SU-DHL-6 (cell line): ENCODE measurements around the gene ODAPH.

Experiments
- H2AFZ ChIP-seq: fragments of 200-600 bp; sonication (generic); 2 replicates; pipeline ENCODE4 v1.6.1; 2014; ENCODE audit warnings: low read depth, mild to moderate bottlenecking, moderate library complexity, mixed read lengths, antibody characterized with exemption, low read length; ENCODE audit not compliant: severe bottlenecking
- H3F3A ChIP-seq: fragments of 200-600 bp; shearing (Covaris generic); 2 replicates; pipeline ENCODE4 v1.6.0; 2016; ENCODE audit warnings: antibody characterized with exemption, mild to moderate bottlenecking; ENCODE audit not compliant: insufficient read depth
- H3K27ac ChIP-seq: fragments of 200-600 bp; sonication (generic); 2 replicates; pipeline ENCODE4 v1.5.1; 2016; ENCODE audit warnings: low read depth, mild to moderate bottlenecking, low read length, moderate library complexity, mixed read lengths
- H3K27me3 ChIP-seq: fragments of 200-600 bp; sonication (generic), shearing (Covaris generic); 2 replicates; pipeline ENCODE4 v1.6.0; 2014; ENCODE audit warnings: mild to moderate bottlenecking, low read length
- H3K36me3 ChIP-seq: fragments of 200-600 bp; sonication (generic); 2 replicates; pipeline ENCODE4 v1.6.1; 2014; ENCODE audit warnings: mild to moderate bottlenecking, low read length, mixed read lengths
- H3K4me2 ChIP-seq: fragments of 300-600, 200-600 bp; shearing (Covaris generic), sonication (generic); 2 replicates; pipeline ENCODE4 v1.6.0; 2014; ENCODE audit warnings: low read length, low read depth, mild to moderate bottlenecking; ENCODE audit not compliant: poor library complexity, severe bottlenecking
- H3K4me3 ChIP-seq: fragments of 200-600 bp; sonication (generic); 2 replicates; pipeline ENCODE4 v1.5.1; 2014; ENCODE audit warnings: antibody characterized with exemption, low read length, mild to moderate bottlenecking, mixed read lengths; ENCODE audit not compliant: insufficient read depth, poor library complexity, severe bottlenecking
- H3K79me2 ChIP-seq: fragments of 200-600 bp; sonication (generic); 2 replicates; pipeline ENCODE4 v1.6.1; 2014; ENCODE audit warnings: mild to moderate bottlenecking, low read length, moderate library complexity; ENCODE audit not compliant: insufficient read depth
- H3K9ac ChIP-seq: fragments of 200-600 bp; sonication (generic); 2 replicates; pipeline ENCODE4 v1.7.0; 2014; ENCODE audit warnings: mild to moderate bottlenecking, low read length
- H3K9me2 ChIP-seq: fragments of 200-600 bp; sonication (generic); replicated peaks from 2 replicates; pipeline ENCODE4 v1.6.1; 2014; ENCODE audit warnings: low read length; ENCODE audit not compliant: insufficient read depth
- H3K9me3 ChIP-seq: fragments of 200-600 bp; sonication (generic); 2 replicates; pipeline ENCODE4 v1.6.1; 2014; ENCODE audit warnings: low read length, mixed read lengths; ENCODE audit not compliant: insufficient read depth
- H4K20me1 ChIP-seq: fragments of 200-600 bp; sonication (generic); 2 replicates; pipeline ENCODE4 v1.6.1; 2014; ENCODE audit warnings: low read depth, mild to moderate bottlenecking, antibody characterized with exemption, low read length, moderate library complexity, mixed read lengths
- EZH2phosphoT487 ChIP-seq: fragments of 200-600 bp; sonication (generic), shearing (Covaris generic); conservative IDR thresholded peaks from 2 replicates; pipeline ENCODE4 v1.6.1; 2018; ENCODE audit warnings: mild to moderate bottlenecking, antibody characterized with exemption, low read length, moderate library complexity, mixed read lengths
- TF ChIP-seq, protein P1 (sequence below): fragments of 200-600 bp; sonication (generic); IDR thresholded peaks from one replicate; pipeline ENCODE4 v1.5.1; 2017; ENCODE audit warnings: antibody characterized with exemption, mild to moderate bottlenecking, low read length, moderate library complexity; ENCODE audit not compliant: insufficient read depth, poor library complexity, severe bottlenecking

ODAPH gene

GRCh38 chr4:75599647-75600046, 43.8 kb downstream of the ODAPH start:
- Histone ChIP-seq H3K4me3 (no peak overlapping the region), H3K9me3 (no peaks in the 10 kb centered on the region), H3K79me2 (no peaks in the 10 kb centered on the region), H3K27ac (no peak overlapping the region), H3K9me2 (no peaks in the 10 kb centered on the region), H3K36me3 (no peaks in the 10 kb centered on the region), H4K20me1 (no peaks in the 10 kb centered on the region), H3F3A (no peaks in the 10 kb centered on the region), H2AFZ (no peak overlapping the region), H3K4me2 (no peak overlapping the region), H3K27me3 (no peaks in the 10 kb centered on the region), H3K9ac (no peak overlapping the region)
- TF ChIP-seq, protein P1, sequence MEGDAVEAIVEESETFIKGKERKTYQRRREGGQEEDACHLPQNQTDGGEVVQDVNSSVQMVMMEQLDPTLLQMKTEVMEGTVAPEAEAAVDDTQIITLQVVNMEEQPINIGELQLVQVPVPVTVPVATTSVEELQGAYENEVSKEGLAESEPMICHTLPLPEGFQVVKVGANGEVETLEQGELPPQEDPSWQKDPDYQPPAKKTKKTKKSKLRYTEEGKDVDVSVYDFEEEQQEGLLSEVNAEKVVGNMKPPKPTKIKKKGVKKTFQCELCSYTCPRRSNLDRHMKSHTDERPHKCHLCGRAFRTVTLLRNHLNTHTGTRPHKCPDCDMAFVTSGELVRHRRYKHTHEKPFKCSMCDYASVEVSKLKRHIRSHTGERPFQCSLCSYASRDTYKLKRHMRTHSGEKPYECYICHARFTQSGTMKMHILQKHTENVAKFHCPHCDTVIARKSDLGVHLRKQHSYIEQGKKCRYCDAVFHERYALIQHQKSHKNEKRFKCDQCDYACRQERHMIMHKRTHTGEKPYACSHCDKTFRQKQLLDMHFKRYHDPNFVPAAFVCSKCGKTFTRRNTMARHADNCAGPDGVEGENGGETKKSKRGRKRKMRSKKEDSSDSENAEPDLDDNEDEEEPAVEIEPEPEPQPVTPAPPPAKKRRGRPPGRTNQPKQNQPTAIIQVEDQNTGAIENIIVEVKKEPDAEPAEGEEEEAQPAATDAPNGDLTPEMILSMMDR: no peak
- TF ChIP-seq EZH2phosphoT487: no peak

DNA sequence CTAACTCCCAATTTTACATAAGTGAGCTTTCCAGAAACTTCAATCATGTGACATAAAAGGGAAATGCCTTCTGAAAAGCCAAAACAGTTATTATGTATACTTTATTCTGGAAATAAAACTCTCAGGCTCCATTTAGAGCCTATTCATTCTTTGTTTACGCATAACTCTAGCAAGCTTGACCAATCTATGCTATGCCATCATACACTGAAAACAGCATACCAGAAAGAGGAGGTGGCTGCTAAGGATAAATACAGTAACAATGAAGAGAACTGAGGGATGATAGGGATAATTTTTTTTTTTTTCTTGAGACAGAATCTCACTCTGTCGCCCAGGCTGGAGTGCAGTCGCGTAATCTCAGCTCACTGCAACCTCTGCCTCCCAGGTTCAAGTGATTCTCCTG, 50.1 kb downstream of the ODAPH start:
- Histone ChIP-seq H3K9me3 (no peaks in the 10 kb centered on the region), H3K36me3 (no peaks in the 10 kb centered on the region), H3K9me2 (no peaks in the 10 kb centered on the region), H3F3A (no peaks in the 10 kb centered on the region), H3K4me2 (no peak overlapping the region), H3K27ac (no peak overlapping the region), H3K4me3 (no peak overlapping the region), H3K79me2 (no peaks in the 10 kb centered on the region), H3K9ac (no peak overlapping the region), H2AFZ (no peak overlapping the region), H4K20me1 (no peaks in the 10 kb centered on the region), H3K27me3 (no peaks in the 10 kb centered on the region)
- TF ChIP-seq, protein P1: no peak
- TF ChIP-seq EZH2phosphoT487: no peak

DNA sequence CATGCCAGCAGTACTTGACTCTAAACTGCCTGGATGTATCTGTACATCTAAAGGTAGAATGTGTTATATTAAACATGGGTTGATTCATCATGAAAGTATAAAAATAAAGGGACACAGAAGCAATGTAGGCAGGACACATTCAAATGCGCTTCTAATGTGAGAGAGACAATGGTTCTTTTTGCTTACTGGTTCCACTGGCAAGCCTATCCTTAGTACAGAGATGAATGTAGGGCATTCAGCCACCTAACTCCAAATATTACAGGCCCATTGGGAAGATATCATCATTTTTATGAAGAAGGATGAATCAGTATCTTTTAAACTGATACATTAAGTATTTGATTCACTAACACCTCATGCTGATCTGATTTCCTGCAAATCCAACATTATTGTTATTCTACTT, 56.4 kb downstream of the ODAPH start:
- H3K27me3 ChIP-seq: no peaks in the 10 kb centered on the region
- no peak overlapping the region for H2AFZ ChIP-seq
- no peak overlapping the region for H3K4me3 ChIP-seq
- H3K36me3 ChIP-seq: no peaks in the 10 kb centered on the region
- no peaks in the 10 kb centered on the region for H4K20me1 ChIP-seq
- H3K79me2 ChIP-seq: no peaks in the 10 kb centered on the region
- H3K9ac ChIP-seq: no peak overlapping the region
- no peak for TF ChIP-seq EZH2phosphoT487
- TF ChIP-seq, protein P1: no peak
- no peak overlapping the region for H3K4me2 ChIP-seq
- H3F3A ChIP-seq: no peaks in the 10 kb centered on the region
- no peaks in the 10 kb centered on the region for H3K9me3 ChIP-seq
- no peak overlapping the region for H3K27ac ChIP-seq
- H3K9me2 ChIP-seq: no peaks in the 10 kb centered on the region
